Activated T-cell treated with anti-CD3 and anti-CD28 coated beads, Interleukin-2, amount 50 U/mL, for 24 hours (primary cell): ENCODE data around the gene BAZ1A.
"Not testable (repeated sequence)": the region's sequence is repeated elsewhere in the genome, so short reads cannot be mapped to it uniquely, and the experiment has no call there.

Source experiments
- DNase-seq: peaks from one replicate; pipeline ENCODE4 v3.0.0-alpha.2; 2020
- H3K27ac Mint-ChIP-seq: 2 replicates; pipeline ENCODE4 v1.8.0; 2020; ENCODE audit warnings: mild to moderate bottlenecking, mixed read lengths
- H3K27me3 Mint-ChIP-seq: 2 replicates; pipeline ENCODE4 v1.8.0; 2020; ENCODE audit warnings: mixed read lengths
- H3K36me3 Mint-ChIP-seq: 2 replicates; pipeline ENCODE4 v1.8.0; 2020; ENCODE audit warnings: low read depth, mixed read lengths
- H3K4me1 Mint-ChIP-seq: 2 replicates; pipeline ENCODE4 v1.8.0; 2020; ENCODE audit warnings: low read depth, mixed read lengths
- H3K4me3 Mint-ChIP-seq: 2 replicates; pipeline ENCODE4 v1.8.0; 2020; ENCODE audit warnings: mild to moderate bottlenecking, moderate library complexity, mixed read lengths
- H3K9me3 Mint-ChIP-seq: 2 replicates; pipeline ENCODE4 v1.8.0; 2020; ENCODE audit warnings: mixed read lengths

BAZ1A gene

GRCh38 chr14:34742270-34743115 is 132.7 kb downstream of the BAZ1A start:
- Mint-ChIP-seq H3K27me3 (no peaks in the 10 kb centered on the region), H3K4me1 (peaks cover 15% of the 10 kb centered on the region), H3K9me3 (no peaks in the 10 kb centered on the region), H3K4me3 (no peak overlapping the region), H3K27ac (peak overlapping the region; percentile 53), H3K36me3 (no peaks in the 10 kb centered on the region)
- DNase-seq = no peak

DNA sequence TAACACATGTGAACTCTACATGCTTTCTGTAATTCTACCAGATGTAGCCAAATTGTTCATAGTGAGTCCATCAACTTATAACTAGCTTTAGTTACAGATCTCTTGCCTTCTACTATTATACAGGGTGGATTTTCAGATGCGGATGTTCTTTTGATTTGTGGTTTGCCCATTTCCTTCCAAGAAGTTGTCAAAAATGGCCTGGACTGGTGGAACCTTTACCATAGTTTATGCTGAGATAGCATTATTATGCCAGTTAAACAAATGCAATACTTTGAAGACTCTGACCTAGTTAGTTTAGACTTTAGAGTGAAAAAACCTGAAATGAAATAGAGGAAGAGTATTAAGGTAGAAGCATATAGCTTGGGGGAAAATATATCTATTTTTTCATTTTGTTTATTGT is 133.3 kb downstream of the BAZ1A start:
- H3K36me3 Mint-ChIP-seq = no peaks in the 10 kb centered on the region
- no peaks in the 10 kb centered on the region for H3K27me3 Mint-ChIP-seq
- DNase-seq = no peak
- H3K27ac Mint-ChIP-seq = peak overlapping the region; percentile 12
- peaks cover 15% of the 10 kb centered on the region for H3K4me1 Mint-ChIP-seq
- H3K9me3 Mint-ChIP-seq = no peaks in the 10 kb centered on the region
- H3K4me3 Mint-ChIP-seq = no peak overlapping the region

GRCh38 chr14:34740139-34740538 is 135.0 kb downstream of the BAZ1A start:
- not testable (repeated sequence) for H3K36me3 Mint-ChIP-seq, H3K27me3 Mint-ChIP-seq, H3K4me3 Mint-ChIP-seq, H3K9me3 Mint-ChIP-seq, DNase-seq, H3K27ac Mint-ChIP-seq
- peaks cover 15% of the 10 kb centered on the region for H3K4me1 Mint-ChIP-seq

DNA sequence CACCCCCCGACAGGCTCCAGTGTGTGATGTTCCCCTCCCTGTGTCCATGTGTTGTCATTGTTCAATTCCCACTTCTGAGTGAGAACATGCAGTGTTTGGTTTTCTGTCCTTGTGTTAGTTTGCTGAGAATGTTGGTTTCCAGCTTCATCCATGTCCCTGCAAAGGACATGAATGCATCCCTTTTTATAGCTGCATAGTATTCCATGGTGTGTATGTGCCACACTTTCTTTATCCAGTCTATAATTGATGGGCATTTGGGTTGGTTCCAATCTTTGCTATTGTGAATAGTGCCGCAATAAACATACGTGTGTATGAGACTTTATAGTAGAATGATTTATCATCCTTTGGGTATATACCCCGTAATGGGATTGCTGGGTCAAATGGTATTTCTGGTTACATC is 138.1 kb downstream of the BAZ1A start:
- H3K27me3 Mint-ChIP-seq, H3K4me1 Mint-ChIP-seq, H3K4me3 Mint-ChIP-seq, H3K9me3 Mint-ChIP-seq, H3K27ac Mint-ChIP-seq, H3K36me3 Mint-ChIP-seq, DNase-seq: not testable (repeated sequence)

DNA sequence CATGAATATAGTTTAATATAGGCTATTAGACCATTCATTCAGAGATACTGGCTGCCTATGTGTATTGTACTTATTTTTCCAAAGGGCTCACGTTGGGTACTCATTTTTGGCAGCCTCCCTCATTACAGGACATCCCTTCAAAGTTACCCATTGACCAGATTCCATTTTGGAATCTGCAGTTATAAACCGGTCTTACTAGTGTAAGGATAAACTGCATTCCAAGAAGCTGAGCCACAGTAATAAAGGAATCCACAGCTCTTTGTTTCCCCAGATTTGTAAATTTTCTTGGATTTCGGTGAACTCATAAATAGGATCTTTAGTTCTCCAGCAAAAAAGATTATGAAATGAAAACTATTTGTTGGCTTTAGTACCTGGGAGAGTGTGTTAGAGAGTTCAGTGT is 141.9 kb downstream of the BAZ1A start:
- Mint-ChIP-seq H3K27ac (no peak overlapping the region), H3K27me3 (no peaks in the 10 kb centered on the region), H3K4me1 (no peaks in the 10 kb centered on the region), H3K9me3 (no peaks in the 10 kb centered on the region), H3K4me3 (no peak overlapping the region), H3K36me3 (no peaks in the 10 kb centered on the region)
- DNase-seq = no peak

- no peak overlapping the region for H3K4me3 Mint-ChIP-seq
- DNase-seq = no peak
- H3K27ac Mint-ChIP-seq = no peak overlapping the region
- H3K27me3 Mint-ChIP-seq = no peaks in the 10 kb centered on the region
- H3K4me1 Mint-ChIP-seq = no peaks in the 10 kb centered on the region
- H3K36me3 Mint-ChIP-seq = no peaks in the 10 kb centered on the region
- no peaks in the 10 kb centered on the region for H3K9me3 Mint-ChIP-seq
These were observed 142.4 kb downstream of the BAZ1A start for GRCh38 chr14:34732802-34733201.

GRCh38 chr14:34723867-34724266 is 151.3 kb downstream of the BAZ1A start:
- Mint-ChIP-seq H3K36me3 (no peaks in the 10 kb centered on the region), H3K27me3 (no peaks in the 10 kb centered on the region)

DNA sequence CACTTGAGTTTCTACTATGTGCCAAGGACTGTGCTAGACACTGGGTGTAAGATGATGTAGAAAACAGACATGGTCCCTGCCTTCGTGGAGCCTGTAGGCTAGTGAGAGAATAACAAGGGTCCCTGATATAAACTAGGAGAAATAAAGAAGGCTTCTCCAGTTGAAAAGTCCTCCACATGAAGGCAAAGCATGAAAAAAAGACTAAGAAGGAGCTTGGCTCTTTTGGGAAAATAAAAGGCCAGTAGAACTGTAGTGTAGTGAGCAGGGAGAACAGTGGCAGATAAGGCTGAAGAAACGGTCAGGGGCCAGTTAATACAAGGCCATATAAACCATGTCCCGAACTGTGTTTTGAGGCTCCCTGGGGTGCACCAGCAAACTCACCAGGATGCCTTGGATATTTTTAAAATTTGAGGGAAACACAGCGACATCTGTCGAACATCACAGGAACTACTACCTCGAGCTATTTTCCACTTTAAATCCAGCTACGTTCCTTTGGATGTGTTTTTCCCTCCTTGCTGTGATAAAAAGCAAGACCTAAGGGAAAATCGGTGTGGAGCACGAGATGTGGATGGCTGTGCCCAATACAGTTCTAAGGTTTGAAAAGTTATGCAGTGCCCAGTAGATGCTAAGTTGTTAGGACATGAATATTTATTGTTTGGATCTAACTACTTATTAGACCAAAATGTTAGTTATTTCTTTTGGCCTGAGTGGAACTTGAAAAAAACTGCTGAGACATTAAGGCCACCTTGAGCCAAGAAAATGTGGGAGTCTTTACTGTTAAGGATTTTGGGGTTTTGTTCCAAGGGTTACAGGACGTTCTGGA is 152.2 kb downstream of the BAZ1A start:
- Mint-ChIP-seq H3K4me1 (peaks cover 4% of the 10 kb centered on the region), H3K9me3 (no peaks in the 10 kb centered on the region), H3K27me3 (no peaks in the 10 kb centered on the region), H3K4me3 (no peak overlapping the region), H3K36me3 (no peaks in the 10 kb centered on the region), H3K27ac (no peak overlapping the region)
- DNase-seq = peak; percentile 45

More at GRCh38 chr14:34723867-34724266, 151.3 kb downstream of the BAZ1A start:
- Mint-ChIP-seq H3K4me3 (no peak overlapping the region), H3K4me1 (peaks cover 4% of the 10 kb centered on the region), H3K9me3 (no peaks in the 10 kb centered on the region), H3K27ac (no peak overlapping the region)
- DNase-seq = no peak

GRCh38 chr14:34721129-34721528 is 154.0 kb downstream of the BAZ1A start:
- Mint-ChIP-seq H3K27ac (no peak overlapping the region), H3K36me3 (no peaks in the 10 kb centered on the region), H3K4me1 (peaks cover 4% of the 10 kb centered on the region), H3K9me3 (no peaks in the 10 kb centered on the region), H3K4me3 (no peak overlapping the region), H3K27me3 (no peaks in the 10 kb centered on the region)
- no peak for DNase-seq

DNA sequence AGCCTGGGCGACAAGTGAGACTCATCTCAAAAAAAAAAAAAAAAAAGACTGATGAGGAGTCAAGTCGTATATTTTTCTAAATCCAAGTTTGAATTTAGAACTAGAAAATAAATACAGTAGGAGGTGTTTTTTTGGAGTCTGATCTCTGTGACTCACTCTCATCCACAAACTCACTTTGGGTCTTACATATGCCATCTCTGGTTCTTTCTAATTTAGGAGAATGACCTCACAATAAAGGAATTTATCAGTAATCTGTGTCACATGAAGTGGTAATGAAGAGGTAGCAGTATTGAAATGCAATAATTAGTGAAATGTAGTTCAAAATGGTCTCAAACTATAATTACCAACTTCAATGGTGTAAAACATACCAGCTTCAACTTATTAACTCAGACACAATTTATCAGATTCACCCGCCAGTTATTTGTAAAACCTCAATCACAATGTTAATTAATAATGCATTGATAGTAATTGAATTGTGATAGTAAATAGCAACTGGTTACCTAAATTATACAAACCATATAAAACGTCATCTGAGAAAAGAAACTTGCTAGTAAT is 156.3 kb downstream of the BAZ1A start:
- Mint-ChIP-seq H3K36me3 (peaks cover 2% of the 10 kb centered on the region), H3K27ac (no peak overlapping the region), H3K27me3 (no peaks in the 10 kb centered on the region), H3K4me3 (no peak overlapping the region), H3K4me1 (peaks cover 16% of the 10 kb centered on the region), H3K9me3 (no peaks in the 10 kb centered on the region)
- DNase-seq = no peak

DNA sequence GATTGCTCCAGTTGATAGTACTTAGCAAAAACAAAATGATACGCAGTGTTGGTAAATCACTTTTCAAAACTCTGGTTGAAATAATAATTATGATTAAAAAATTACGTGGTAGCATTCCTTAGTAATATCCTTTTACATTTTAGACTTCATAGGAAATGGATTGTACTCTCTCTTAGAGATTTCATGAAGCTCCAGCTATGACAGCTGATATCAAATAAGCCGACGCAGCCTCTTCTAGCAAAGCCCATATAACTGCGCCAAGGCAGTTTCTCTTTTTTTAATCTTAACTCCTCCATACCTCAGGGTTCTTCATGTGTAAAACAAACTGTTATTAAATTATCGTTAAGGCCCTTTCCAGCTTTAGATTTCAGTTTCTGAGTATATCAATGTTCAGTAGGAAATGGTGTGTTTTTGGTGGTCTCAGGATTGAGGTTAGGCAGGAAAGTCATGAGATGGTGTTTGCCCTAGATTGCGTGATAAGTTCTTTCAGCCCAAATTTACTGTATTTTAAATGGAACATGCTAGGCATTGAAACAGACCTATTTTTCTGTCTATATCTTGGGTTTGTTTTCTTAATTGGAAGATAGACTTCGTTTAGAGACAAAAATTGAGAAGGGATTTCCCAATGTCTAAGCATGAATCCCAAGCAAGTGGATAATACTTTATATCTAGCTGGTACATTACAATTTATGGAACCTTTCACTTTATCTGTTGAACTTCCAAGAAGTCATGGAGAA is 159.9 kb downstream of the BAZ1A start:
- peak overlapping the region; percentile 77 for H3K4me3 Mint-ChIP-seq
- H3K9me3 Mint-ChIP-seq = no peaks in the 10 kb centered on the region
- peaks cover 32% of the 10 kb centered on the region for H3K4me1 Mint-ChIP-seq
- peaks cover 29% of the 10 kb centered on the region for H3K36me3 Mint-ChIP-seq
- no peaks in the 10 kb centered on the region for H3K27me3 Mint-ChIP-seq
- DNase-seq = no peak
- peak overlapping the region; percentile 76 for H3K27ac Mint-ChIP-seq

- peak within 1 kb of the TSS; percentile 91 for H3K4me3 Mint-ChIP-seq
- peaks cover 32% of the 10 kb centered on the region for H3K4me1 Mint-ChIP-seq
- peak; percentile 80 for DNase-seq
- no peaks in the 10 kb centered on the region for H3K9me3 Mint-ChIP-seq
- peaks cover 32% of the 10 kb centered on the region for H3K36me3 Mint-ChIP-seq
- peak within 1 kb of the TSS; percentile 93 for H3K27ac Mint-ChIP-seq
- no peaks in the 10 kb centered on the region for H3K27me3 Mint-ChIP-seq
These were observed 160.6 kb downstream of the BAZ1A start, which contains the start of gene CFL2 for GRCh38 chr14:34714320-34715126. CFL2 (minus strand) TSS chr14:34714593; CDS start chr14:34714540, 53 bp downstream.

DNA sequence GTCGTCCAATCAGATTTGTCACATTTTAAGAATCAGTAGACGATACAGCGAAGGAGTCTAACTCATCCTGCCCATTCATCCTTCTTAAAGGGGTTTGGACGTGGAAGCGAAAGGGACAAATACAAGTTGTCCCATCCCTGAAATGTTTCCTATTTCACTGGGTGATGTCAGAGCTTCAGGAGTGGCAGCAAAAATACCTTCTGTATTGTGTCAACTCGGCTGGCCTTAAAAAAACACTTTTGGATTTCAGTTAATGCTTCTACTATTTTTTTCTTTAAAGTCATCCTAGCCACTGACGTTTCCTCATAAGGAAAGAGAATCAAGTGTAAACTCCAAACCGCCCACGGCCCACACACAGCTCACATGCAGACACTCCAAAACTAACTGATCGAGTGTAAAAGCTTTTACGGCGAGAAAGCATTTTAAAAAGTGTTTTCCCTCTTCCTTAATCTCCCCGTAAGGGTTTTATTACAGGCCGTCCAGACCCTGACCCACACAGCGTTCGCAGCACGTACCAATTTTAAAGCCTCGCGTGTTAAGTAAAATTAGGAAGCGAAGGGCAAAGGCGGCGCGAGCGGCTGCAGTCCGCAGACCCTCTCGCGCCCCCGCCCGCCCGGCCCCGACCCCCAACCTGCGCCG is 161.4 kb downstream of the BAZ1A start:
- H3K4me1 Mint-ChIP-seq = peaks cover 32% of the 10 kb centered on the region
- H3K27ac Mint-ChIP-seq = peak overlapping the region; percentile 93
- H3K4me3 Mint-ChIP-seq = peak overlapping the region; percentile 91
- peaks cover 32% of the 10 kb centered on the region for H3K36me3 Mint-ChIP-seq
- no peaks in the 10 kb centered on the region for H3K9me3 Mint-ChIP-seq
- H3K27me3 Mint-ChIP-seq = no peaks in the 10 kb centered on the region
- DNase-seq = peak; percentile 58
